Suprapubic skin (tissue), 4 donors: ENCODE results near the gene ZFAND3. TPM values are rescaled to one million over a fixed set of nuclear protein-coding genes. Genes with fewer than 3 reads are reported as not detected.

Experiments
- DNase-seq, 2 donors: peaks; one replicate each; pipeline ENCODE4 v3.0.0-alpha.2; 2019; ENCODE audit warnings: low spot score in 2 of 2
- H3K27ac ChIP-seq: fragments of 200-600 bp; sonication (generic); one replicate; pipeline ENCODE4 v1.5.1; 2019
- H3K27me3 ChIP-seq: fragments of 200-600 bp; sonication (generic); one replicate; pipeline ENCODE4 v1.5.1; 2019
- H3K36me3 ChIP-seq: fragments of 200-600 bp; sonication (generic); one replicate; pipeline ENCODE4 v1.5.1; 2019
- H3K4me1 ChIP-seq: fragments of 200-600 bp; sonication (generic); one replicate; pipeline ENCODE4 v1.5.1; 2019
- H3K4me3 ChIP-seq: fragments of 200-600 bp; sonication (generic); one replicate; pipeline ENCODE4 v1.5.1; 2019; ENCODE audit warnings: mild to moderate bottlenecking
- H3K9me3 ChIP-seq: fragments of 200-600 bp; sonication (generic); one replicate; pipeline ENCODE4 v1.5.1; 2019
- CTCF ChIP-seq, 2 donors: fragments of 200-600 bp in 1 of 2; fragments of 450-650 bp in 1 of 2; sonication (generic) in 1 of 2; IDR thresholded peaks; one replicate each; pipeline ENCODE4 v1.5.1; 2016 to 2019; ENCODE audit warnings: antibody characterized with exemption in 2 of 2, mild to moderate bottlenecking in 1 of 2, moderate library complexity in 1 of 2
- EP300 ChIP-seq: sonication (generic); formaldehyde crosslinking; IDR thresholded peaks from one replicate; pipeline ENCODE4 v1.6.1; 2017; ENCODE audit warnings: antibody characterized with exemption
- POLR2A ChIP-seq, 2 donors: fragments of 450-650 bp; IDR thresholded peaks; one replicate each; pipeline ENCODE4 v1.6.1; 2017; ENCODE audit warnings: antibody characterized with exemption in 2 of 2, mild to moderate bottlenecking in 2 of 2, moderate library complexity in 2 of 2
- POLR2AphosphoS5 ChIP-seq, 3 donors: sonication (generic); formaldehyde crosslinking; IDR thresholded peaks; one replicate each; pipeline ENCODE4 v1.6.1; 2017; ENCODE audit warnings: antibody characterized with exemption in 3 of 3
- WGBS: methylation state at CpG from one replicate; pipeline ENCODE4 v1.1.5; 2018; 5-methylcytosine and 5-hydroxymethylcytosine counted together
- total RNA-seq, 4 donors: library from RNA; depleted of rRNA; stranded (reverse); fragments of >200 nt; gene quantifications; one replicate each; pipeline ENCODE4 v1.1.0, GENCODE V29; 2016

ZFAND3 gene
- total RNA-seq, 4 donors from 2014 or later = 31.1 to 41.0 (median 36.3) TPM

GRCh38 chr6:38086346-38086745 is 266.8 kb downstream of the ZFAND3 start:
- no peak overlapping the region for H3K27ac ChIP-seq
- no peaks in the 10 kb centered on the region for H3K27me3 ChIP-seq
- DNase-seq = no peak
- WGBS = 37% methylated on average over 2 of the region's 2 CpGs
- no peaks in the 10 kb centered on the region for H3K9me3 ChIP-seq
- no peak for TF ChIP-seq EP300
- TF ChIP-seq POLR2A (IDR thresholded peaks at IDR 0.05) = no peak
- TF ChIP-seq POLR2AphosphoS5 (IDR thresholded peaks at IDR 0.05) = no peak
- TF ChIP-seq CTCF (IDR thresholded peaks at IDR 0.05) = no peak
- H3K36me3 ChIP-seq = peaks cover 4% of the 10 kb centered on the region
- H3K4me3 ChIP-seq = no peak overlapping the region
- no peaks in the 10 kb centered on the region for H3K4me1 ChIP-seq

GRCh38 chr6:38088010-38088409 is 268.5 kb downstream of the ZFAND3 start:
- TF ChIP-seq CTCF (IDR thresholded peaks at IDR 0.05) = no peak
- TF ChIP-seq EP300 = no peak
- TF ChIP-seq POLR2AphosphoS5 (IDR thresholded peaks at IDR 0.05) = no peak
- no peak for TF ChIP-seq POLR2A (IDR thresholded peaks at IDR 0.05)
- Histone ChIP-seq H3K4me1 (peaks cover 6% of the 10 kb centered on the region), H3K27ac (no peak overlapping the region), H3K27me3 (no peaks in the 10 kb centered on the region), H3K36me3 (peaks cover 4% of the 10 kb centered on the region), H3K9me3 (no peaks in the 10 kb centered on the region), H3K4me3 (no peak overlapping the region)
- no peak for DNase-seq
- 77% methylated on average over 2 of the region's 2 CpGs for WGBS

- Histone ChIP-seq H3K4me1 (peaks cover 6% of the 10 kb centered on the region), H3K27me3 (no peaks in the 10 kb centered on the region), H3K9me3 (no peaks in the 10 kb centered on the region), H3K27ac (no peak overlapping the region), H3K36me3 (no peaks in the 10 kb centered on the region), H3K4me3 (no peak overlapping the region)
- 98% methylated on average over 3 of the region's 3 CpGs for WGBS
- TF ChIP-seq POLR2A (IDR thresholded peaks at IDR 0.05) = no peak
- no peak for TF ChIP-seq POLR2AphosphoS5 (IDR thresholded peaks at IDR 0.05)
- TF ChIP-seq EP300 = no peak
- no peak for TF ChIP-seq CTCF (IDR thresholded peaks at IDR 0.05)
- DNase-seq = no peak
These were observed 269.3 kb downstream of the ZFAND3 start for GRCh38 chr6:38088829-38089228.

GRCh38 chr6:38091613-38092012 is 272.1 kb downstream of the ZFAND3 start:
- Histone ChIP-seq H3K9me3 (no peaks in the 10 kb centered on the region), H3K4me1 (peaks cover 6% of the 10 kb centered on the region), H3K36me3 (no peaks in the 10 kb centered on the region), H3K27ac (no peak overlapping the region), H3K4me3 (no peak overlapping the region), H3K27me3 (no peaks in the 10 kb centered on the region)
- TF ChIP-seq POLR2AphosphoS5 (IDR thresholded peaks at IDR 0.05) (no peak), POLR2A (IDR thresholded peaks at IDR 0.05) (no peak), CTCF (IDR thresholded peaks at IDR 0.05) (no peak), EP300 (no peak)
- DNase-seq = no peak
- 87% methylated on average over 6 of the region's 6 CpGs for WGBS

- Histone ChIP-seq H3K27me3 (no peaks in the 10 kb centered on the region), H3K36me3 (no peaks in the 10 kb centered on the region), H3K9me3 (no peaks in the 10 kb centered on the region), H3K4me1 (peaks cover 6% of the 10 kb centered on the region), H3K4me3 (no peak overlapping the region), H3K27ac (no peak overlapping the region)
- TF ChIP-seq EP300 (no peak), POLR2A (IDR thresholded peaks at IDR 0.05) (no peak), POLR2AphosphoS5 (IDR thresholded peaks at IDR 0.05) (no peak), CTCF (IDR thresholded peaks at IDR 0.05) (no peak)
- 94% methylated on average over 4 of the region's 4 CpGs for WGBS
- DNase-seq = no peak
These were observed 272.9 kb downstream of the ZFAND3 start for GRCh38 chr6:38092465-38092864.
